ENCODE results near the gene IFNLR1. TPM values are rescaled to one million over a fixed set of nuclear protein-coding genes. Genes with fewer than 3 reads are reported as not detected.

Gene IFNLR1
- total RNA-seq, 2 donors from 2014 or later = 7.9 to 16.8 TPM

DNA sequence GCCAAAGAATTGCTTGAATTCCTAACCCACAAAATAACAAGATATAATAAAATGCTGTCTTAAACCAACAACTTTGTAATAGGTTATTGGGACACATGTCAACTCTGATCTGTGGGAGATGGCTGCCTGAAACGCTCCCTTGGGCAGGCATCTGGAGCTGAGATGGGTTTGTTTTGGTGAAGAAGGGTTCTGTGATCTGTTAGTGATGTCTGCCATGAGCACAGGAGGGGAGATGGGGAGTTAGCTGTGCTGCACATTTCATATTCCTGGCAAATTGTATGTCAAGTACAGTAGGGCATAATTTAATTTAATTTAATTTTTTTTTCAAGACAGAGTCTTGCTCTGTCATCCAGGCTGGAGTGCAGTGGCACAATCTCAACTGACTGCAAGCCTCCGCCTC is 34.2 kb upstream of the IFNLR1 start:
- no peak for DNase-seq
- Histone ChIP-seq H3K27ac (no peak overlapping the region), H3K27me3 (no peaks in the 10 kb centered on the region), H3K9ac (ENCODE audit: low read depth in 2 of 2, low read length in 2 of 2) (no peak overlapping the region), H3K4me1 (no peaks in the 10 kb centered on the region), H3K9me3 (no peaks in the 10 kb centered on the region), H3K4me3 (no peak overlapping the region), H3K36me3 (no peaks in the 10 kb centered on the region)
- TF ChIP-seq, protein P1, sequence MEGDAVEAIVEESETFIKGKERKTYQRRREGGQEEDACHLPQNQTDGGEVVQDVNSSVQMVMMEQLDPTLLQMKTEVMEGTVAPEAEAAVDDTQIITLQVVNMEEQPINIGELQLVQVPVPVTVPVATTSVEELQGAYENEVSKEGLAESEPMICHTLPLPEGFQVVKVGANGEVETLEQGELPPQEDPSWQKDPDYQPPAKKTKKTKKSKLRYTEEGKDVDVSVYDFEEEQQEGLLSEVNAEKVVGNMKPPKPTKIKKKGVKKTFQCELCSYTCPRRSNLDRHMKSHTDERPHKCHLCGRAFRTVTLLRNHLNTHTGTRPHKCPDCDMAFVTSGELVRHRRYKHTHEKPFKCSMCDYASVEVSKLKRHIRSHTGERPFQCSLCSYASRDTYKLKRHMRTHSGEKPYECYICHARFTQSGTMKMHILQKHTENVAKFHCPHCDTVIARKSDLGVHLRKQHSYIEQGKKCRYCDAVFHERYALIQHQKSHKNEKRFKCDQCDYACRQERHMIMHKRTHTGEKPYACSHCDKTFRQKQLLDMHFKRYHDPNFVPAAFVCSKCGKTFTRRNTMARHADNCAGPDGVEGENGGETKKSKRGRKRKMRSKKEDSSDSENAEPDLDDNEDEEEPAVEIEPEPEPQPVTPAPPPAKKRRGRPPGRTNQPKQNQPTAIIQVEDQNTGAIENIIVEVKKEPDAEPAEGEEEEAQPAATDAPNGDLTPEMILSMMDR (IDR thresholded peaks at IDR 0.05) = no peak
- intact Hi-C loops (cut with DNase I) = no loop called here

DNA sequence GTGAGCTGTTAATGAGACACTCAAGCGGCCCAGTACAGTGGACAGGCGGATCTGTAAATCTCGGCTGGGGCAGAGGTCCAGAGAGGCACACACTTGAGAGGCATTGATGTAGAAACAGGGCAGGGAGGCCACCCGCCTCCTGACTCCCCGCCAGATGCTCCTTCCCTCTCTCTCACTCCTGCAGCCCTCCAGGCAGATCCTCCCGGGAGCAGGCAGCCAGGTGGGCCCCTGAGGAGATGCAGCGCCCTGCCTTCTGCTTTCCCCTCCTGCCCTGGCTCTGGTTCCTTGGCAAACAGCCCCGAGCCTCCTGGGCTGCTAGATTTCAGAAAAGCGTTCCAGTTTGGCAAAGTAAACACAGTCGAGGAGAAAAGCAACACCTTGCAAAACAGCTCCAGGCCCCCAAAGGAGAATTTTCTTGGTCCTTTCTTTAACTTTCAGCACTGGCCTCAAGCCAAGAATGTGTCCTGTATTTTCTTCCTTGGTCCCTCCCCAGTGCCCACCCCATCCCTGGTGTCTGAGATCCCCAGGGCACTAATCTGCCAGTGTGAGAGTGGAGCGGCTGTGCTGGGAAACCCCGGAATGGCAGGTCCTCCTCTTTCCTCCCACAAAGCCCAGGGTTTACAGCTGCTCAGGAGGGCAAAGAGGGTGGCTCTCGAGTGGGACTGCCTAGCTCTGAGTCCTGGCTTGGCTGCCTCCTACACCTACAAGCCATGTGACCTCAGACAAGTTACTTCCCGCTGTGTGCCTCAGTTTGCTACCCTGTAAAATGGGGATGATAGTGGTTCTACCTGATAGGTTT is 29.4 kb upstream of the IFNLR1 start:
- TF ChIP-seq, protein P1 (IDR thresholded peaks at IDR 0.05) = no peak
- no peak for DNase-seq
- Histone ChIP-seq H3K36me3 (no peaks in the 10 kb centered on the region), H3K4me3 (no peak overlapping the region), H3K9ac (ENCODE audit: low read depth in 2 of 2, low read length in 2 of 2) (no peak overlapping the region), H3K9me3 (no peaks in the 10 kb centered on the region), H3K27me3 (peaks cover 5% of the 10 kb centered on the region), H3K4me1 (no peaks in the 10 kb centered on the region), H3K27ac (no peak overlapping the region)
- intact Hi-C loops (cut with DNase I) = no loop called here

DNA sequence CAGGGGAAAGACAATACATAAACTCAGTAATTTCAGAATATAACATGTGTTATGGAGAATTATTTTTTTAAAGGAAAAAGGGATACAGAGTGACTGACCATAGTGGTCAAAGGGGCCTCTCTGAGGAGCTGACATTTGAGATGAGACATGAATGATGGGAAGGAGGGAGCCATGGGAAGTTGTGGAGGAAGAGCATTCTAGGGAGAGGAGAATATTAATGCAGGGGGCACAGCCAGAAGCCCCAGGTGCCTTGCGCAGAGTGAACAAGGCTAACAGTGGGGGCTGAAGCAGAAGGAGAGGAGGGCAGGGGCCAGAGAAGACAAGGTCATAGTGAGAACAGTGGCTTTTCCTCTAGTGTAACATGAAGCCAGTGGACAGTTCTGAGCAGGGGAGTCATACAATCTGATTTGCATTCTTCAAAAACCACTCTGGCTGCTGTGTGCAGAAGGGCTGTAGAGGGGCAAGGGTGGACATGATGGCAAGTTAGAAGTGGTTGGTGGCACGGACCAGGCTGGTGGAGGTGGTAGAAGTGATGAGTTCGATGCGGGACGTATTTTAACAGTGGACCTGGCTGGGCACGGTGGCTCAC is 28.2 kb upstream of the IFNLR1 start:
- Histone ChIP-seq H3K4me3 (no peak overlapping the region), H3K9ac (ENCODE audit: low read depth in 2 of 2, low read length in 2 of 2) (no peak overlapping the region), H3K27me3 (peaks cover 5% of the 10 kb centered on the region), H3K9me3 (no peaks in the 10 kb centered on the region), H3K4me1 (no peaks in the 10 kb centered on the region), H3K27ac (no peak overlapping the region), H3K36me3 (no peaks in the 10 kb centered on the region)
- no peak for DNase-seq
- intact Hi-C loops (cut with DNase I) = no loop called here
- TF ChIP-seq, protein P1 (IDR thresholded peaks at IDR 0.05) = no peak

DNA sequence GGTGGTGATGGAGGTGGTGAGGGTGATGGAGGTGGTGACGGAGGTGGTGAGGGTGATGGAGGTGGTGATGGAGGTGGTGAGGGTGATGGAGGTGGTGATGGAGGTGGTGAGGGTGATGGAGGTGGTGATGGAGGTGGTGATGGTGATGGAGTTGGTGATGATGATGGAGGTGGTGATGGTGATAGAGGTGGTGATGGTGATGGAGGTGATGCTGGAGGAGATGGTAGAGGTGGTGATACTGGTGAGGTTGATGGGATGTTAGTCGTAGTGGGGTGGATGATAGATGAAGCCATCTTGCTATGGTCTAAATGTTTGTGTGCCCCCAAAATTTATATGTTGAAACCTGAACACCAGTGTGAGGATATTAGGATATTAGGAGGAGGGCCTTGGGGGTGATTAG is 25.3 kb upstream of the IFNLR1 start:
- no peak for DNase-seq
- no peaks in the 10 kb centered on the region for H3K4me1 ChIP-seq
- intact Hi-C loops (cut with DNase I) = no loop called here
- no peak overlapping the region for H3K4me3 ChIP-seq
- no peaks in the 10 kb centered on the region for H3K9me3 ChIP-seq
- TF ChIP-seq, protein P1 (IDR thresholded peaks at IDR 0.05) = no peak
- H3K9ac ChIP-seq (ENCODE audit: low read depth in 2 of 2, low read length in 2 of 2) = no peak overlapping the region
- no peak overlapping the region for H3K27ac ChIP-seq
- no peaks in the 10 kb centered on the region for H3K36me3 ChIP-seq
- H3K27me3 ChIP-seq = peaks cover 5% of the 10 kb centered on the region

DNA sequence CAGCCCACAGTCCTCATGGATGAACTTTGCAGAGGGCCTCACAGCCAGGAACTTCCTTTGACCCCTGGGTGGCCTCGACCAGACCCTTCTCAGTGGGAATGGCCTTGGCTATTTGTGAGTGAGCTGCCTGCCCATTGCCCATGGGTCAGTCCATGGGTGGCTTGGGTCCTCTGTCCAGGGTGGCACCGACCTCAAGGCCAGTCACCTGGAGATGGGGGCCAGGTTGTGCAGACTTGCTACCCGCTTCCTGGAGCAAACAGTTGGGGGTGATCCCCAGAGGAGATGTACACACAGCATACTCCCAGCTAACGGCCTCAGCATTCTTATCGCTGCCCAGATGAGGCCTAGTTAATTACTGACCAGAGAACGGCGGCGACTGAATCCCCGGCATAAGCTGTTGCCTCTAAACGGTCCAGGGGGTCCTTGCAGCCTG is 23.1 kb upstream of the IFNLR1 start:
- no peak overlapping the region for H3K27ac ChIP-seq
- H3K9me3 ChIP-seq = no peaks in the 10 kb centered on the region
- no peaks in the 10 kb centered on the region for H3K4me1 ChIP-seq
- TF ChIP-seq, protein P1 (IDR thresholded peaks at IDR 0.05) = no peak
- H3K27me3 ChIP-seq = peaks cover 1% of the 10 kb centered on the region
- DNase-seq = no peak
- H3K9ac ChIP-seq (ENCODE audit: low read depth in 2 of 2, low read length in 2 of 2) = no peak overlapping the region
- no peak overlapping the region for H3K4me3 ChIP-seq
- no peaks in the 10 kb centered on the region for H3K36me3 ChIP-seq
- intact Hi-C loops (cut with DNase I) = no loop called here
